HG03280 (cell line): ENCODE data around the gene FILIP1L.
"Not testable (repeated sequence)": the region's sequence is repeated elsewhere in the genome, so short reads cannot be mapped to it uniquely, and the experiment has no call there.

Source experiments
- ATAC-seq: cut with Tn5 transposase; IDR thresholded peaks from one replicate; pipeline ENCODE4 v1.9.1; 2021; ENCODE audit warnings: mild to moderate bottlenecking, moderate library complexity; ENCODE audit not compliant: unreplicated experiment

The FILIP1L gene

GRCh38 chr3:99852851-99853250 lies 261.4 kb downstream of the FILIP1L start:
- no peak for ATAC-seq

GRCh38 chr3:99851955-99852354 lies 262.3 kb downstream of the FILIP1L start:
- ATAC-seq: no peak

GRCh38 chr3:99850608-99851007 lies 263.7 kb downstream of the FILIP1L start:
- ATAC-seq: no peak

GRCh38 chr3:99848433-99848832 lies 265.9 kb downstream of the FILIP1L start:
- no peak for ATAC-seq

DNA sequence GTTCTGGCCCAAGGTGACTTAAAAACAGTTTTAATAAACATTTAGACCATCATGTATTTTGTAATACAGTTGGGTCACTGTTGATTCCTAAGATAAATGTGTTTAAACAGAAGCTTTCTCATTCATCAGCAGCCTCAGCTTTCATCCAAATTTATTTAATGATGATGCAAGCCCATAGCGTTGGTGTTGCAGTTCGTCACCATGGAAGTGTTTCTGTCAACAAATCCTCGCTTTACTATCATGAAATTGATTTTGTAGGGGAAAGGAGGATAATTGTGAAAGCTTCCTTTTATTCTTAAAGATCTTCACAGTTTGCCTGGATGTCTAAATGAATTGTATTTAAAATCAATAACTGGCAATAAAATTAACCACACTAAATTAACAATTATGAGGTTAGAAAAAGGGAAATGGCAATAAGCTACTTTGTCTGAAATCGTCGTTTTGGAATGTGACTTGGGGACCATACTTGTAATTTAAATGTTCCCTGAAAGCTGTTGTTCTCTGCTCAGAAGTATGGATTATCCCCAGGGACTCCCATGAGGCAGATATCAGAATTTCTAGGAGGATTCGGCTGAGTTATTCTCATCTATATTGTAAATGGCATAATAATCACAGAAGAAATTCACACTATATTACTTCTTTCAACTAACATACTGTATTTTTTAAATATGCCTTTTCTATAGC lies 267.7 kb downstream of the FILIP1L start:
- ATAC-seq: no peak

DNA sequence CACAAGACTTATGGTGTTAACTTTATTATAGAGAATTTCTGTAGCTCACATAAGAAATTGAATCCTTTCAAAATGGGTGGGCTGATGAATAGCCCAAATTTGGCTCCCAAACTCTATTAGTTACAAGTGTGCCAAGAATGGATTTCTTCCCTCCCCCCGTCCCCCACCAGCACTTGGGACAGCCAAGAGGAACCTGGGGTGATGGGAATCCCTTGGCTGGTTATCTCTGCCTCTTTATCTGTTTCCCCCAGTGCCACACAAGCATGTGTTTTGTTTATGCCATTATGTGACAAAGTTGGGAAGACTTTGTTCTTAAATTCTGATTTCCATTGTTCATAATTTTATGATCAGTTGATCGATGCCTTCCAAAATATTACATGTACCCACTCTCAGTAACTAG lies 268.3 kb downstream of the FILIP1L start:
- no peak for ATAC-seq

- no peak for ATAC-seq
Measured at GRCh38 chr3:99845331-99845730, 269.0 kb downstream of the FILIP1L start.

DNA sequence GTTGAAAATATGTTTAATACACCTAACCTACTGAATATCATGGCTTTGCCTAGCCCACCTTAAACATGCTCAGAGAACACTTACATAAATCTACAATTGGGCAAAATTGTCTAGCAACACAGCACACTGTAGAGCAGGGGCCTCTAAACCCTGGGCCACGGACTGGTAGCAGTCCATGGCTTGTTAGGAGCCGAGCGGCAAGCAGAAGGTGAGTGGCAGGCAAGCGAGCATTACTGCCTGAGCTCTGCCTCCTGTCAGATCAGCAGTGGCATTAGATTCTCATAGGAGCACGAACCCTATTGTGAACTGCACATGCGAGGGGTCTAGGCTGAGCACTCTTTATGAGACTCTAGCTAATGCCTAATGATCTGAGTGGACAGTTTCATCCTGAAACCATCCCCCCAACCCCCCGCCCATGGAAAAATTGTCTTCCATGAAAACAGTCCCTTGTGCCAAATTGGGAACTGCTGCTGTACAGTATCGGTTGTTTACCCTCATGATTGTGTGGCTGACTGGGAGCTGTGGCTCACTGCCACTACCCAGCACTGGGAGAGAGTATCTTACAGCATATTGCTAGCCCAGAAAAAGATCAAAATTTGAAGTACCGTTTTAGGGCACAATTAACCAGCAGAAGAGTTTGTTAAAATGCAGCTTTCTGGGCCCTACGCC lies 270.6 kb downstream of the FILIP1L start:
- no peak for ATAC-seq

- ATAC-seq: no peak
Measured at GRCh38 chr3:99842826-99843589, 271.3 kb downstream of the FILIP1L start.

- ATAC-seq: not testable (repeated sequence)
Measured at GRCh38 chr3:99841949-99842348, 272.4 kb downstream of the FILIP1L start.

DNA sequence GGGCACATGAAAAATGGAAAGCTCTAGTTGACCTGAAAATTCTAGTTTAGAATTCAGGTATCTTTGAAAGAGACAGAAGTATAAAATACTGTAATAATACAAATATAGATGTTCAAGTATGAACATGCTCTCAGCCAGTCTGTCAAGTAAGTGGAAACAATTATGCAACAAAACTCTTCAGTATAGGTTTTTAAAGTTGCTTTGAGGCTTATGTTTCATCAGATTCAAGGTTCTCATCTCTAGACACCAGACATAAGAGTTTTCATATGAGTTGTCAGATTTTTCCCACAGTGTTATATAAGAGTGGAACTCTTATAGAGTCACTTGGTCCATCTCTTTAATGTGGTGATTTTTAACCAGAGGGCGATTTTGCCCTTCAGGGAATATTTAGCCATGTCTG lies 274.7 kb downstream of the FILIP1L start:
- no peak for ATAC-seq

GRCh38 chr3:99838755-99839154 lies 275.5 kb downstream of the FILIP1L start:
- ATAC-seq: no peak

DNA sequence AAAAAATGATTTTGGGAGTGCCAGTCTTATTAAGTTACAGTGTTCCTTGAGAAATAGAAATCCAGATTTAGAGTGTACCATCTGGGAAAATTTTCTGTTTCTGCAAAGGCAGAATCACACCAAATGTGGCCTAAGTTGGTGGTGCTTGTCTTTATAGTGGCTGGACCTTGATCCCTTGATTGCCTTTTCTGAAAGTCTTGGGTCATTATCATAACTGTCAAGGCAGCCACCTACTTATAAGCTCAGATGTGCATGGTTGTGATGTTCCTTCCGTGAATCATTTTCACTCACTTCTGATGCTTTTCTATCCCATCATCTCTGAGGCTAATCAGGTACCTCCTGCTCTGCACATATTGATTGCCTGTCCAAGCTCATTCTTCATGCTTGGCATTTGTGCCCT lies 276.6 kb downstream of the FILIP1L start:
- ATAC-seq: no peak

DNA sequence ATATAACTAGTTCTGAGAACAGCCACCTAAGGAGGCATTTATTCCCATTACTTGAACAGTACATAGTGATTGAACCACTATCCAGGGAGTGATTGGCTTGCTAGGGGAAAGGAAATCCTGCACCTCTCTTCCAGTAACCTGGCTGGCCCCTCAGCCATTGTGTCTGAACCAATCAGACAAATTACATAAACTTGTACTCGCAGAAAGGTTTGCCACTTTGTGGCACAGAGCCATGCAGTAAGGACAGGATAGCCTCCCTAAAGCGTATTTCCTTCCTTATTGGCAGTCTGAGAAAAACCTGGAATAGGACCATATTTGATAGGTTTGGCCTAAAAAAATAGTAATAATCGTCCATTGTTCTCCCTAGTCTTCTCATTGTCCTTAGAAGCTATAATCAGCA lies 277.6 kb downstream of the FILIP1L start:
- ATAC-seq: no peak

- no peak for ATAC-seq
Measured at GRCh38 chr3:99834211-99834957, 279.9 kb downstream of the FILIP1L start.

GRCh38 chr3:99833617-99834205 lies 280.6 kb downstream of the FILIP1L start:
- ATAC-seq: no peak

- no peak for ATAC-seq
Measured at GRCh38 chr3:99829844-99830243, 284.5 kb downstream of the FILIP1L start.

GRCh38 chr3:99825004-99825640 lies 289.2 kb downstream of the FILIP1L start:
- ATAC-seq: no peak

DNA sequence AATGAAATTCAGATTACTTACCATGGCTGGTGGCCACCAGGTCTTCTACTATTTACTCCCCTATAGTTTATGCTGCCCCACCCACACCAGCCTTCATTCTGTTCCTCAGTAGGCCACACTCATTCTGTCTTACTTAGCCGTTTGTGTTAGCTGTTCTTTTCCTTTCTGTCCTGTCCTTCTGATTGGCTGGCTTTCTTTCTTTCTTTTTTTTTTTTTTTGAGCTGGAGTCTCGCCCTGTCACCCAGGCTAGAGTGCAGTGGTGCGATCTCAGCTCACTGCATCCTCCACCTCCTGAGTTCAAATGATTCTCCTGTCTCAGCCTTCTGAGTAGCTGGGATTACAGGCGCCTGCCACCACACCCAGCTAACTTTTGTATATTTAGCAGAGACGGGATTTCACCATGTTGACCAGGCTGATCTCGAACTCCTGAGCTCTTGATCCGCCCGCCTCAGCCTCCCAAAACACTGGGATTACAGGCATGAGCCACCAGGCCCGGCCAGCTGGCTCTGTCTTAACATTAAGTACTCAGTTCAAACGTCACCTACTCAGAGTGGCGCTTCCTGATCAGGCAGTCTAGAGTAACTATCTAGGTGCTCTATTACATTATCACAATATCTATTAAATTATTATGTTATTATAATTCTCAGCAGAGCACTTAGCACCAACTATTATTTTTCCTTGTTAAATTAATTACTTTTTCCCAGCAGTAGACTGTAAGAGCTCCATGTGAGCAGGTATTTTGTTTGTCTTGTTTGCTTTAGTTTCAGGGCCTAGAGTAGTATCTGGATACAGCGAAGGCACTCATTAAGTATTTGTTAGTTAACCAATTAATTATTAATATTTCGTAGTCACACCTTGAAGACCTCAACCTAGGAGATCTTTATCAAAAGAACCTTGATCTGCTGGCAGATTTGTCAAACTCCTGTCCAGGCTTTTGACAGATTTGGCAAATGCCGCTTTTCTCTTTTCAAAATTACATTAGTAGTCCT lies 290.3 kb downstream of the FILIP1L start:
- no peak for ATAC-seq
